Keratinocyte (primary cell): ENCODE measurements around the gene IGFBP7.

Experiments
- EZH2 ChIP-seq: IDR thresholded peaks from one replicate; pipeline ENCODE4 v1.6.1; 2012; ENCODE audit warnings: inconsistent platforms, mild to moderate bottlenecking, low read length, moderate library complexity
- TF ChIP-seq, protein P1 (sequence below), 3 experiments: IDR thresholded peaks in 1 of 3; conservative IDR thresholded peaks in 1 of 3; optimal IDR thresholded peaks in 1 of 3; 2 replicates in 2 of 3; 3 replicates in 1 of 3; pipeline versions ENCODE3 to v1.5.1; 2011; ENCODE audit warnings: low read length in 3 of 3, mild to moderate bottlenecking in 3 of 3, moderate library complexity in 2 of 3, control low read depth in 1 of 3, inconsistent platforms in 1 of 3; ENCODE audit not compliant: insufficient read depth in 2 of 3; ENCODE audit errors: extremely low read depth in 1 of 3

DNA sequence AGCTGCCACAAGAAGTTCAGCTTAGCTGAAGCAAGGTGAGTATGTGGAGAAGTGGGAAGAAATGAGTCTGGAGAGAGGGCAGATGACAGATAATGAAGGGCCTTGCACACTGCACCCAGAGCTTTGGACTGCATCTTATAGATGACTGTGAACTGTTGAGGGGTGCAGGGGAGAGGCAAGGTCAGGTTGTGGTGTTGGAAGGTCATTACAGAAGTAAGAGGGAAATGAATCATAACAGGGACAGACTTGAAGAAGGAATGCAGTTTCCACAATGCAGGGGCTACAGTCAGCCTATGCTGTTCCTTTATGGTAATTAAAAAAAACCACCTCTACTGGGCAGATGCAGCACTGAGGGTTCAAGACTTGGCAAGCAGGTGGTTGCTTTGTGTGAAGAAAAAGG, 4.8 kb upstream of the IGFBP7 start:
- TF ChIP-seq, protein P1, sequence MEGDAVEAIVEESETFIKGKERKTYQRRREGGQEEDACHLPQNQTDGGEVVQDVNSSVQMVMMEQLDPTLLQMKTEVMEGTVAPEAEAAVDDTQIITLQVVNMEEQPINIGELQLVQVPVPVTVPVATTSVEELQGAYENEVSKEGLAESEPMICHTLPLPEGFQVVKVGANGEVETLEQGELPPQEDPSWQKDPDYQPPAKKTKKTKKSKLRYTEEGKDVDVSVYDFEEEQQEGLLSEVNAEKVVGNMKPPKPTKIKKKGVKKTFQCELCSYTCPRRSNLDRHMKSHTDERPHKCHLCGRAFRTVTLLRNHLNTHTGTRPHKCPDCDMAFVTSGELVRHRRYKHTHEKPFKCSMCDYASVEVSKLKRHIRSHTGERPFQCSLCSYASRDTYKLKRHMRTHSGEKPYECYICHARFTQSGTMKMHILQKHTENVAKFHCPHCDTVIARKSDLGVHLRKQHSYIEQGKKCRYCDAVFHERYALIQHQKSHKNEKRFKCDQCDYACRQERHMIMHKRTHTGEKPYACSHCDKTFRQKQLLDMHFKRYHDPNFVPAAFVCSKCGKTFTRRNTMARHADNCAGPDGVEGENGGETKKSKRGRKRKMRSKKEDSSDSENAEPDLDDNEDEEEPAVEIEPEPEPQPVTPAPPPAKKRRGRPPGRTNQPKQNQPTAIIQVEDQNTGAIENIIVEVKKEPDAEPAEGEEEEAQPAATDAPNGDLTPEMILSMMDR (optimal IDR thresholded peaks at IDR 0.05 in 1 of 3, IDR thresholded peaks at IDR 0.05 in 1 of 3, conservative IDR thresholded peaks at IDR 0.05 in 1 of 3; ENCODE audit: extremely low read depth in 1 of 3, insufficient read depth in 2 of 3, low read length in 3 of 3) = no peak
- TF ChIP-seq EZH2 = no peak
